Calu3 (cell line): Measurements from ENCODE around the gene PCSK1. TPM values are rescaled to one million over a fixed set of nuclear protein-coding genes. Genes with fewer than 3 reads are reported as not detected.

Experiments used
- BruUV-seq: library from RNA; stranded (reverse); fragments of 400-500 nt; replicated peaks from 2 replicates; lab custom pipeline; 2021; lab: Mats Ljungman, UMichigan
- CTCF ChIA-PET: fragments of 300-600 bp; sonication (Branson Sonifier 250); formaldehyde crosslinking; loops from one replicate; lab custom pipeline; 2022; ENCODE audit warnings: antibody characterized with exemption; lab: Charles Lee
- DNase-seq: peaks from one replicate; pipeline ENCODE4 v3.0.0; 2022
- H3K27ac Mint-ChIP-seq: one replicate; pipeline ENCODE4 v1.8.0; 2022; ENCODE audit warnings: mixed read lengths; ENCODE audit not compliant: unreplicated experiment
- H3K27me3 Mint-ChIP-seq: one replicate; pipeline ENCODE4 v1.8.0; 2022; ENCODE audit warnings: mixed read lengths; ENCODE audit not compliant: unreplicated experiment
- H3K36me3 Mint-ChIP-seq: one replicate; pipeline ENCODE4 v1.8.0; 2022; ENCODE audit warnings: mild to moderate bottlenecking, moderate library complexity, mixed read lengths; ENCODE audit not compliant: insufficient read depth, unreplicated experiment
- H3K4me1 Mint-ChIP-seq: one replicate; pipeline ENCODE4 v1.8.0; 2022; ENCODE audit warnings: mild to moderate bottlenecking, low read depth, mixed read lengths; ENCODE audit not compliant: unreplicated experiment
- H3K4me3 Mint-ChIP-seq: one replicate; pipeline ENCODE4 v1.8.0; 2022; ENCODE audit warnings: mild to moderate bottlenecking, low read depth, moderate library complexity, mixed read lengths; ENCODE audit not compliant: unreplicated experiment
- H3K9me3 Mint-ChIP-seq: one replicate; pipeline ENCODE4 v1.8.0; 2022; ENCODE audit warnings: low read depth, mixed read lengths; ENCODE audit not compliant: unreplicated experiment
- CTCF ChIP-seq: fragments of 200-600 bp; IDR thresholded peaks from one replicate; pipeline ENCODE4 v1.8.0; 2022; ENCODE audit warnings: antibody characterized with exemption; ENCODE audit not compliant: unreplicated experiment
- intact Hi-C: fragments of 100-400 bp; cut with micrococcal nuclease; formaldehyde crosslinking; loops from one replicate; pipeline ENCODE4 v1.10.0; 2022; ENCODE audit not compliant: unreplicated experiment
- total RNA-seq: library from RNA; stranded (reverse); gene quantifications from 2 replicates; pipeline ENCODE4 v1.2.3, GENCODE V29; 2022

Gene PCSK1
- total RNA-seq, 1 experiment from 2014 or later, result not detected

DNA sequence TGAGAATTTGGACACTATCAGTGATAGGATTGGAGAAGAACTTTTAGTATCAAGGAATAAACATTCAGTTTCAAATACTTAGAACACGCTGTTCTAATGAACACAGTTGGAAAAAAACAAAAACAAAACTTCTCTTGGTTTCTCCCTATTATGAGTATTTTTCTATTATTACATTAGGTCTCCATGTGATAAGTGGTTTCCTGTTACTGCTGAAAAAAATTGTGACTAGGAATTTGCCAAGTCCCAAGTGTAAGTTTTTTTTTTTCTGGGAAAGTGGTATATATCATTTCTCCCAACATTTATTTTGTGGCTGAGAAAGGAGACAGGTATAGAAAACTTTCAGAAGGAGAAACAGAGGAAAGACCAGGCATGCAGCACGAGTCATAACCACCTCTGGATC, 41.1 kb downstream of the PCSK1 start:
- H3K27ac Mint-ChIP-seq, result no peak overlapping the region
- no peak overlapping the region for H3K4me3 Mint-ChIP-seq
- peaks cover 23% of the 10 kb centered on the region for H3K27me3 Mint-ChIP-seq
- no peaks in the 10 kb centered on the region for H3K4me1 Mint-ChIP-seq
- no peak for DNase-seq
- intact Hi-C loops, result no loop called here
- CTCF ChIA-PET, result no interaction called here
- no peaks in the 10 kb centered on the region for H3K9me3 Mint-ChIP-seq
- no TSS peak for BruUV-seq
- no peak for TF ChIP-seq CTCF
- H3K36me3 Mint-ChIP-seq, result no peaks in the 10 kb centered on the region

DNA sequence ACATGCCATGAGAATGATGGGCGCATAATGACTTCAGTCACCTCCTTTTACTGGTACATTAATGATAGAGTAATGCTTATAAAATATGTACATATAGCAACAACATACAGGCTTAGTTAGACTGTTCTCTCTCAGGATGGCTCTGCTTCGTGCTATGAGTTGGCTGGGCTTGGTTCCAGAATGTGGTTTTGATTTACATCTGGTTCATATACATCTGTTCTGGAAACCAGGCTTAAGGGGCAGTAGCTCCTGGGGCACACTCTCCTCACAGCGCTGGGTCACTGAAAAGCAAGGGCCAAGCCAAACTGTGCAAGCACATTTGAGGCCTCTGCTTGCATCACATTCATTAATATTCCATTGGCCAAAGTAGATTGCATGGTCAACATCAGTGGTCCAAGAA, 44.9 kb downstream of the PCSK1 start:
- intact Hi-C loops, result no loop called here
- H3K9me3 Mint-ChIP-seq, result no peaks in the 10 kb centered on the region
- no peak for TF ChIP-seq CTCF
- H3K27ac Mint-ChIP-seq, result no peak overlapping the region
- no peak for DNase-seq
- H3K4me3 Mint-ChIP-seq, result no peak overlapping the region
- BruUV-seq, result no TSS peak
- H3K4me1 Mint-ChIP-seq, result peaks cover 10% of the 10 kb centered on the region
- peaks cover 6% of the 10 kb centered on the region for H3K36me3 Mint-ChIP-seq
- CTCF ChIA-PET, result no interaction called here
- peaks cover 11% of the 10 kb centered on the region for H3K27me3 Mint-ChIP-seq

DNA sequence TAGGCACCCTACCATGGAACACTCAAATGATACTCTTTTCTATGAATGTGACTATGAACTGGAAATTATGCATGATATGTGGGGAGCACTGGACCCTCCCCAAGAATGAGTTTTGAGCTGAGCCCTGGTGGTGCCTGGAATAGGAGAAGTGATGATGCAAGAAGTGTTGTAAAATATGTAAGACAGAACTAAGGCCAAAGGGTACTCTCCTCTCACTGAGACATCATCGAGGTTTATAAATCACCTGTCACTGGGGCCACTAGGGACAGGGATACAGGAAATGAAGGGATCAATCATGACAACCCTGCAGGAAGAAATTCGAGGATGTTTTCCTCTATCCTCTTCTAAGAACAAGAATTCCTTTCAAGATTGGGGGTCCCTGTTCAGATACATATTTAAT, 45.4 kb downstream of the PCSK1 start:
- H3K36me3 Mint-ChIP-seq, result peaks cover 6% of the 10 kb centered on the region
- H3K27ac Mint-ChIP-seq, result no peak overlapping the region
- intact Hi-C loops, result no loop called here
- CTCF ChIA-PET, result no interaction called here
- peaks cover 10% of the 10 kb centered on the region for H3K4me1 Mint-ChIP-seq
- DNase-seq, result no peak
- TF ChIP-seq CTCF, result no peak
- peaks cover 5% of the 10 kb centered on the region for H3K27me3 Mint-ChIP-seq
- BruUV-seq, result no TSS peak
- H3K4me3 Mint-ChIP-seq, result no peak overlapping the region
- H3K9me3 Mint-ChIP-seq, result no peaks in the 10 kb centered on the region

DNA sequence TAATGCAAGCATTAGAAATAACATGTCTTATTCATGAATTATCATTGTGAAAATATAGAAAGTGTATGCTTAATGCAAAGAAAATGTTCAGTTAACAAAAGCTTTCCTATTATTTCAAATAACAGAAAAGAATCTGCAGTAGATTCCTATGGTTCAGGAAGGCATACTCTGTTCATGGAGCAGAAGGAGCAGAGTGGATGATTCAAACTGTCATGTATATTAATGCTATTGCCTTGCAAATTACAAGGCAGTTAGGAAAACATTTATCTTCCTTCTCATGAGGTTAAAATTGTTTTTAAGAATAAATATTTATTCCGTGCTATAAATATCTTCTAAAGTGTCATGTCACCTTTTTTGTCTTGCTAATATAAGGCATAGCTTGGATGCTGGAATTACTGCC, 47.5 kb downstream of the PCSK1 start:
- H3K36me3 Mint-ChIP-seq, result peaks cover 6% of the 10 kb centered on the region
- H3K27ac Mint-ChIP-seq, result no peak overlapping the region
- no peaks in the 10 kb centered on the region for H3K9me3 Mint-ChIP-seq
- H3K27me3 Mint-ChIP-seq, result no peaks in the 10 kb centered on the region
- no peak for DNase-seq
- TF ChIP-seq CTCF, result no peak
- no TSS peak for BruUV-seq
- CTCF ChIA-PET, result no interaction called here
- intact Hi-C loops, result no loop called here
- peaks cover 10% of the 10 kb centered on the region for H3K4me1 Mint-ChIP-seq
- no peak overlapping the region for H3K4me3 Mint-ChIP-seq
